Right cardiac atrium (tissue), 5 donors: ENCODE data around the gene KCNE3. TPM values are rescaled to one million over a fixed set of nuclear protein-coding genes. Genes with fewer than 3 reads are reported as not detected.

Source experiments
- ATAC-seq, 2 donors: fragments of 200-7000 bp; cut with Tn5 transposase; one replicate each; pipeline versions ENCODE4 v1.8.0 to v1.9.1; 2020; ENCODE audit warnings: moderate library complexity in 2 of 2, mild to moderate bottlenecking in 1 of 2
- DNase-seq, 3 donors: peaks; one replicate each; pipeline ENCODE4 v3.0.0-alpha.2; 2020
- H3K27ac ChIP-seq: one replicate; pipeline ENCODE4 v1.5.1; 2013; ENCODE audit warnings: mild to moderate bottlenecking, low read length, control low read depth, moderate library complexity
- H3K27me3 ChIP-seq: one replicate; pipeline ENCODE4 v1.6.1; 2013; ENCODE audit not compliant: control insufficient read depth, insufficient read depth
- H3K4me1 ChIP-seq: one replicate; pipeline ENCODE4 v1.6.1; 2013; ENCODE audit warnings: low read length; ENCODE audit not compliant: control insufficient read depth, insufficient read depth
- H3K4me3 ChIP-seq: one replicate; pipeline ENCODE4 v1.5.1; 2013; ENCODE audit warnings: low read length, control low read depth
- H3K9me3 ChIP-seq: one replicate; pipeline ENCODE4 v1.6.1; 2013; ENCODE audit warnings: low read length; ENCODE audit not compliant: control insufficient read depth
- WGBS: extraction: QIAGEN DNeasy Blood & Tissue Kit; methylation state at CpG from one replicate; pipeline ENCODE4 v1.1.7; 2013; 5-methylcytosine and 5-hydroxymethylcytosine counted together
- intact Hi-C, 4 donors: fragments of 100-400 bp; cut with DNase I; formaldehyde crosslinking; loops; one replicate each; pipeline versions ENCODE4 v1.11.0 to v1.14.0; 2022 to 2023
- polyA plus RNA-seq: library from polyadenylated mRNA; stranded (reverse); fragments of 200-250 nt; gene quantifications from one replicate; pipeline ENCODE4 v1.2.3, GENCODE V29; 2013
- total RNA-seq, 4 donors: library from RNA; stranded (reverse); fragmentation: NEBNext Ultra II Directional; extraction: Animal tissue kit (Norgen Biotek cat#: 25700); gene quantifications; one replicate each; pipeline ENCODE4 v1.2.1, GENCODE V29; 2021
- donor health status: healthy with polysubstance abuse.
- donor health status: DM: no; HTN: yes; CAD: no.
- donor health status: DM: no; HTN: no; CAD: no.
- donor health status: DM: no; HTN: yes; CAD: no; lungs with severe emphysema.
- donor health status: DM: yes; HTN: yes; CAD: no.

Gene KCNE3
- total and polyA plus RNA-seq, 5 donors = 2.2 to 7.4 (median 4.6) TPM

GRCh38 chr11:74490941-74491340 lies 23.6 kb upstream of the KCNE3 start:
- Histone ChIP-seq H3K27me3 (no peaks in the 10 kb centered on the region), H3K27ac (no peak overlapping the region), H3K9me3 (no peaks in the 10 kb centered on the region), H3K4me1 (peaks cover 3% of the 10 kb centered on the region), H3K4me3 (no peak overlapping the region)
- ATAC-seq = no peak
- intact Hi-C loops = loop anchor here in 2 of 4 donors (10.0 kb wide), 2 partner anchors 74 to 254 kb away; partner anchors contain the start of gene RNF169 (in 1 of the 2)
- DNase-seq = no peak
- WGBS = 89% methylated on average over 4 of the region's 4 CpGs

GRCh38 chr11:74487875-74488274 lies 20.5 kb upstream of the KCNE3 start:
- Histone ChIP-seq H3K4me1 (no peaks in the 10 kb centered on the region), H3K27ac (no peak overlapping the region), H3K27me3 (no peaks in the 10 kb centered on the region), H3K4me3 (no peak overlapping the region), H3K9me3 (no peaks in the 10 kb centered on the region)
- DNase-seq (no peak), ATAC-seq (no peak)
- intact Hi-C loops = no loop called here
- 82% methylated on average over 1 of the region's 1 CpG for WGBS

GRCh38 chr11:74485868-74486267 lies 18.5 kb upstream of the KCNE3 start:
- Histone ChIP-seq H3K27me3 (no peaks in the 10 kb centered on the region), H3K4me3 (no peak overlapping the region), H3K27ac (no peak overlapping the region), H3K4me1 (no peaks in the 10 kb centered on the region), H3K9me3 (no peaks in the 10 kb centered on the region)
- DNase-seq (no peak), ATAC-seq (no peak)
- WGBS = 83% methylated on average over 2 of the region's 2 CpGs
- intact Hi-C loops = no loop called here

- no peak for ATAC-seq
- Histone ChIP-seq H3K9me3 (no peaks in the 10 kb centered on the region), H3K27me3 (no peaks in the 10 kb centered on the region), H3K4me1 (no peaks in the 10 kb centered on the region), H3K4me3 (no peak overlapping the region), H3K27ac (no peak overlapping the region)
- WGBS = 62% methylated on average over 3 of the region's 3 CpGs
- DNase-seq = no peak
- intact Hi-C loops = no loop called here
These were observed 13.5 kb upstream of the KCNE3 start for GRCh38 chr11:74480688-74481417.

GRCh38 chr11:74479732-74480123 lies 12.4 kb upstream of the KCNE3 start:
- 25% methylated on average over 1 of the region's 1 CpG for WGBS
- intact Hi-C loops = no loop called here
- no peak for DNase-seq
- Histone ChIP-seq H3K9me3 (no peaks in the 10 kb centered on the region), H3K27me3 (no peaks in the 10 kb centered on the region), H3K4me1 (no peaks in the 10 kb centered on the region), H3K4me3 (no peak overlapping the region), H3K27ac (no peak overlapping the region)
- ATAC-seq = no peak

GRCh38 chr11:74478877-74479731 lies 11.8 kb upstream of the KCNE3 start:
- ATAC-seq (no peak), DNase-seq (no peak)
- Histone ChIP-seq H3K27me3 (no peaks in the 10 kb centered on the region), H3K9me3 (no peaks in the 10 kb centered on the region), H3K4me3 (no peak overlapping the region), H3K4me1 (no peaks in the 10 kb centered on the region), H3K27ac (no peak overlapping the region)
- intact Hi-C loops = no loop called here
- 68% methylated on average over 10 of the region's 10 CpGs for WGBS

GRCh38 chr11:74476536-74476935 lies 9.2 kb upstream of the KCNE3 start:
- 76% methylated on average over 2 of the region's 2 CpGs for WGBS
- no peak for DNase-seq

GRCh38 chr11:74474316-74474715 lies 7.0 kb upstream of the KCNE3 start:
- Histone ChIP-seq H3K4me3 (no peak overlapping the region), H3K27me3 (no peaks in the 10 kb centered on the region), H3K27ac (no peak overlapping the region), H3K4me1 (no peaks in the 10 kb centered on the region), H3K9me3 (no peaks in the 10 kb centered on the region)
- 11% methylated on average over 1 of the region's 1 CpG for WGBS
- ATAC-seq = peak in 1 of 2 donors; percentile 68
- intact Hi-C loops = no loop called here
- peak; percentile 32 to 79 (median 54) for DNase-seq

More at GRCh38 chr11:74476536-74476935, 9.2 kb upstream of the KCNE3 start:
- no peak for ATAC-seq
- no peak overlapping the region for H3K27ac ChIP-seq
- no peaks in the 10 kb centered on the region for H3K9me3 ChIP-seq
- no peaks in the 10 kb centered on the region for H3K27me3 ChIP-seq
- no peak overlapping the region for H3K4me3 ChIP-seq
- intact Hi-C loops = no loop called here
- no peaks in the 10 kb centered on the region for H3K4me1 ChIP-seq

- DNase-seq = no peak
- Histone ChIP-seq H3K27ac (no peak overlapping the region), H3K9me3 (no peaks in the 10 kb centered on the region), H3K4me1 (peaks cover 4% of the 10 kb centered on the region), H3K4me3 (no peak overlapping the region), H3K27me3 (no peaks in the 10 kb centered on the region)
- intact Hi-C loops = no loop called here
- WGBS = 59% methylated on average over 10 of the region's 10 CpGs
- ATAC-seq = peak; percentile 42 to 43
These were observed 6.2 kb upstream of the KCNE3 start for GRCh38 chr11:74473382-74474173.

GRCh38 chr11:74471668-74472429 lies 4.5 kb upstream of the KCNE3 start:
- H3K4me3 ChIP-seq = no peak overlapping the region
- intact Hi-C loops = no loop called here
- no peak for ATAC-seq
- 66% methylated on average over 5 of the region's 5 CpGs for WGBS
- H3K27me3 ChIP-seq = no peaks in the 10 kb centered on the region
- peaks cover 4% of the 10 kb centered on the region for H3K4me1 ChIP-seq
- DNase-seq = no peak
- H3K9me3 ChIP-seq = no peaks in the 10 kb centered on the region
- no peak overlapping the region for H3K27ac ChIP-seq
